ENCODE results near the gene SLC45A3.

Gene SLC45A3

DNA sequence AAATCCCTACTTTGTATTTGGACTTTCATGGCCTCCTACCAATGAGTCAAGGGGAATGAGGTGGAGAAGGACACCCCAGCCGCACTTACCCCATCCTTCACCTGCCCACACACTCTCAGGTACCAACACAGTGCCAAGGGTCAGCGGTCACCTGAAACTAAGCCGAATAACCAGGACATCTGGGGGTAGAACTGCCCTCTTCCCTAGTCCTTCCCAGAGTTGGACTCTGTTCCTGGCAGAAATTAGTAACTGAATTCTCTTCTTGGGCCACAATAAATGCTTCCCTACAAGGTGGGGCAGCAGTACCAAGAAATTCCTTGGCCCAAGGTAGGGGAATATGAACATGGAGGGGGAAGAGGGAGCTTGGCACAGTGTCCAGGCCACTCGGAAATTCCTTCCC is 7.3 kb downstream of the SLC45A3 start:
- peak overlapping the region; percentile 3 for H3K27ac ChIP-seq
- no peak for TF ChIP-seq ZFX (IDR thresholded peaks at IDR 0.05)
- TF ChIP-seq, protein P1, sequence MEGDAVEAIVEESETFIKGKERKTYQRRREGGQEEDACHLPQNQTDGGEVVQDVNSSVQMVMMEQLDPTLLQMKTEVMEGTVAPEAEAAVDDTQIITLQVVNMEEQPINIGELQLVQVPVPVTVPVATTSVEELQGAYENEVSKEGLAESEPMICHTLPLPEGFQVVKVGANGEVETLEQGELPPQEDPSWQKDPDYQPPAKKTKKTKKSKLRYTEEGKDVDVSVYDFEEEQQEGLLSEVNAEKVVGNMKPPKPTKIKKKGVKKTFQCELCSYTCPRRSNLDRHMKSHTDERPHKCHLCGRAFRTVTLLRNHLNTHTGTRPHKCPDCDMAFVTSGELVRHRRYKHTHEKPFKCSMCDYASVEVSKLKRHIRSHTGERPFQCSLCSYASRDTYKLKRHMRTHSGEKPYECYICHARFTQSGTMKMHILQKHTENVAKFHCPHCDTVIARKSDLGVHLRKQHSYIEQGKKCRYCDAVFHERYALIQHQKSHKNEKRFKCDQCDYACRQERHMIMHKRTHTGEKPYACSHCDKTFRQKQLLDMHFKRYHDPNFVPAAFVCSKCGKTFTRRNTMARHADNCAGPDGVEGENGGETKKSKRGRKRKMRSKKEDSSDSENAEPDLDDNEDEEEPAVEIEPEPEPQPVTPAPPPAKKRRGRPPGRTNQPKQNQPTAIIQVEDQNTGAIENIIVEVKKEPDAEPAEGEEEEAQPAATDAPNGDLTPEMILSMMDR (conservative IDR thresholded peaks at IDR 0.05): no peak

DNA sequence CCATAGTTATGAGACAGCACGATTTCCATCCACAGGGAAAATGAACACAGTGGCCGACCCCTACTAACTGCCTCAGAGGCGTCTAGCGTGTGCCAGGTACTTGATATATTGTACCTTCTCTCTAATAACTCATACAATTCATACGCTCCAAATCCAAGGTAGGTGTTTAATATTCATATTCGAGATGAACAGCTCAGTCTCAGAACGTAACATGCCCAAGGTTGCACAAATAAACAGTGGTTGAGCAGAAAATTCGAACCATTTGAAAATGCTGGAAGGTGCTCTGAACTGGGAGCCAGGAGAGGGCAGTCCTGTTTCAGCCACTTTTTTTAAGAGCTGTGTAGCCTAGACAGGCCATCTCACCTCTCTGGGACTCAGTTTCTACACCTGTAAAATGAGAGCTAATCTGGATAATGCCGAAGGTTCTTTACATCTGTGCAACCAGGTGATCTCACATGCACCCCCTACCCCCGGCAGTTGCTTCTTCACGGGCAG is 7.9 kb downstream of the SLC45A3 start:
- H3K27ac ChIP-seq: peak overlapping the region; percentile 38
- TF ChIP-seq ZFX (IDR thresholded peaks at IDR 0.05): no peak
- TF ChIP-seq, protein P1 (conservative IDR thresholded peaks at IDR 0.05): no peak; the same call in 1 of the 2 replicates

DNA sequence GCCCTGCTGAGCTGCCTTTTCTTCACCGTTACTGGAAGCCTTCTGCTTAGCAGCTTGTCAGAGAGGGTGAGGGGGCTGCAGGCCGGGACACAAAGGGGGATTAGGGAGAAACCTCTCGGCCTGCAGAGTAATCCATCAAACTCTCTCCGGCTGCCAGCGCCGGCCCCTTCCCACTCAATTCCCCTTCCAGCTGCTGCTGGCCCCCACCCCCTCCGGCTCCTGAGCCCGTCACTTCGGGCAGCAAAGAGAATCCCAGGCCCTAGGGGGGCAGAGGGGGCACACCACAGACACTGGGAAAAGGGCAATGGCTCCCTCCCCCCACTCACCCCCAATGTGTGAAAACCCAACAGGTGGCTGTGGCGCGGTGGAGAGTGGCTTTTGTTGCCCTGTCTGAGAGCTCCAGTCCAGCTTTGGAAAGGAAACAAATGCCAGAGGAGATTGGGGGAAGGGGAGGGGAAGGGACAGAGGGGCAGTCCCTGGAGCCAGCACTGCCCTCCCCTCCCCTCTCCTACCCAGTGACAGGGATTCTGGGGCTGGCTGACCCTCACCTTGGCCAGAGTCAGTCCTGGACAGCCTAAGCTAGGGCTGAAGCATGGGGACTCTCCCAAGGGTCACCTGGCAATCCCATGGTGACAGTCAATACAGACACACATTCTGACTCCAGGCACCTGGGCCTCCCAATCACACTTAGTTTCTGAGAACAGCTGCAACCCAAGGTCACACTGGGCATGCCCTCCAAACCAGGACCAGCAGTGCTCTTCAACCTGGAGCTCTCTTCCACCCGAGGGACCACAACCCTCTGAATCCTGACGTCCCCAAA is 9.5 kb downstream of the SLC45A3 start:
- peak overlapping the region; percentile 38 for H3K27ac ChIP-seq
- no peak for TF ChIP-seq ZFX (IDR thresholded peaks at IDR 0.05)
- TF ChIP-seq, protein P1 (conservative IDR thresholded peaks at IDR 0.05): no peak

DNA sequence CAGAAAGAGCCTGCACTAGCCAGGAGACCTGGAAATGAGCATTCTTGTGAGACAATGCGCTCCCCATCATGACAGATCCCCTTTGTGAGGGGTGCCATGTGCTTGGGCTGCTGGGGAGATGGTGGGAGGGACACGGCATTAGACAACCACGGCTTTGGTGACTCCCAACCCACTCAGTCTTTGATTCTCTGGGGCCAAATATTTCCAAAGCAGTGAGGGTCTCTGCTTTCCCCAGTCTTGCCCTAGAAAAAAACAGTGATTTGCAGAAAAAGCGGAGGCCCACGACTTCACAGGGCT is 10.2 kb downstream of the SLC45A3 start:
- TF ChIP-seq ZFX (IDR thresholded peaks at IDR 0.05): no peak
- TF ChIP-seq, protein P1 (conservative IDR thresholded peaks at IDR 0.05): no peak
- peak overlapping the region; percentile 38 for H3K27ac ChIP-seq

DNA sequence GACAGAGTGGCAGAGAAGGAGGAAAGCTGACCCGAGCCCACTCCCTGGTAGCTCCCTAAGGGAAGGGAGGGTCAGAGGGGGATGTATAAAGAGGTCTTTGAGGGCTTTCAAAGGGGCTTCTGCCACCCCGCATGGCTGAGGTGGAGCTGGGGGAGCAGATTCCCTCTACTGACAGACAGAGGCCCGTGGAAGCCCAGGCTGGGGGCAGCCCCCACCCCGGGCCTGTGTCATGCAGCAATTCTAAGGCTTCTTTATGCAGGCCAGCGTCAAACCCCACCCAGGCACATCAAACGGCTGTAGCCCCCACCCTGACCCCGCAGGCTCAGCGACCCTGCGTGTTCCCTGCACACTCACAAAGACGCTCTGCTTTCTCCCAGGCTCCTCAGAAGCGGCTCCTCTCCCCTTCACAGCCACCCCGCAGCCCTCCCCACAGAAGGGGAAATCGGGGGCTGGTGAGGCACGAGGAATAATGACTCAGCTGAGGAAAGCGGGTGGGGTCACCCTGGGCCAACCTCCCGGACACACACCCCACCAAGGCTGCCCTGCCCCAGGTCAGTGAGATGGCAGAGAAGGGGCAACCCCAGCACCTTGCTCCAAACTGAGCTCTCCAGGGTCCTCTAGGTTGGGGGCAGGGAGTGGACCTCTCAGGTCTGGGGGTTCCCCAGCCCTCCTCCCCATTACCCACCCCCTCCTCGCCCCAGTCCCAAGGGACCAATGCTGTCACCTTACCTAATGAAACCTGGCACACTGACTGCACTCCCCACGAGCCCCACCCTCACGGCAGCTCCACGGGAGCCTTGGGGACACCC is 10.8 kb downstream of the SLC45A3 start:
- peak overlapping the region; percentile 38 for H3K27ac ChIP-seq
- TF ChIP-seq ZFX (IDR thresholded peaks at IDR 0.05): no peak
- TF ChIP-seq, protein P1 (conservative IDR thresholded peaks at IDR 0.05): no peak

DNA sequence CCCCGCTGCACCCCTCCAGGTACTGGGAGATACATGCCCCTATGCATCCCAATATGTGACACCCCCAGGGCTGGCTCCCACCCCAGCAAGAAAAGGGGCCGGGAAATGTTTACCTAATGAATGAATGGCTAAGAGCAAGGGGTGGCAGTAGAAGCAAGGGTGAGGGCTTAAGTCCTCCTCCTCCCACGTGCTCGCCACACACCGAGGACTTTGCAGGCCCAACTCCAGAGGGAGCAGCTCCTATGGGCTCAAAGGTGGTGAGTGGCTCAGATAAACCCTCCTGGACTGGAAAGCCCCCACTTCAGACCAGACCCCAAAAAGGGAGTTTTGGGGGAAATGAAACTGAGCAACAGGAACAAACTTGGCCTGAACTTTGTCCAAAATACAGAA is 11.4 kb downstream of the SLC45A3 start:
- TF ChIP-seq ZFX (IDR thresholded peaks at IDR 0.05): no peak
- TF ChIP-seq, protein P1 (conservative IDR thresholded peaks at IDR 0.05): no peak
- peak overlapping the region; percentile 38 for H3K27ac ChIP-seq

All from C4-2B (cell line).